ENCODE results near the gene FN1.

- TF ChIP-seq CTCF (IDR thresholded peaks at IDR 0.05) (no peak), POLR2A (IDR thresholded peaks at IDR 0.05) (no peak)
Observed at GRCh38 chr2:215439980-215440512, 4.2 kb upstream of the FN1 start.
